Caki2 (cell line): ENCODE results near the gene SPEF1. TPM values are rescaled to one million over a fixed set of nuclear protein-coding genes. Genes with fewer than 3 reads are reported as not detected.

ENCODE experiments used
- DNase-seq: peaks from one replicate; pipeline ENCODE4 v3.0.0-alpha.2; 2015; ENCODE audit warnings: low read depth
- in situ Hi-C: cut with HindIII; loops from 2 replicates; pipeline ENCODE4 v1.10.0; 2016; ENCODE audit warnings: low sequenced_read_pairs, low pct_unique_long_range_greater_than_20kb, mixed read lengths
- total RNA-seq: library from RNA; depleted of rRNA; stranded (reverse); fragments of >200 nt; shearing (Covaris generic); gene quantifications from 2 replicates; pipeline ENCODE4 v1.2.3, GENCODE V29; 2014; ENCODE audit warnings: low replicate concordance

The SPEF1 gene
- total RNA-seq, 1 experiment from 2014 or later = 0.54 TPM

DNA sequence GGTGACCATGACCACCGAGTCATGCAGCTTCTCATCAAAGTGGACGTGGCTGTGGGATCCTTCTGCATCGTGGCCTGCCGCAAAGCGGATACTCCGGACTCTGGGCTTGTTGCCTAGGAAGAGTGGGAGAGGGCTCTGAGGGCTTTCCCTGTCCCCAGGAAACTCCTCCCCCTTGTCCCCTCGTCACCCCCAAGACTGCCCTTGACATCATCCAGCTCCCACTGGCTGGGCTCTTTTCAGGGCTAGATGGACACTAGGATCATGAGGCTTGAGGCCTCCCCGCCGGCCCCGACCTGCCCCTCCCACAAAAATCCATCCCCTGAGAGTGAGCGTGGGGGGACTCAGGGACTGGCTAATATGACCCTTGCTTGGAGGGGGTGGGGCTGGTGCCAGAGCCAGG is 22.7 kb downstream of the SPEF1 start:
- in situ Hi-C loops = no loop called here
- DNase-seq = no peak

- in situ Hi-C loops = no loop called here
- DNase-seq = no peak
Measured at GRCh38 chr20:3757268-3757667, 24.0 kb downstream of the SPEF1 start.

GRCh38 chr20:3755814-3756480 is 25.3 kb downstream of the SPEF1 start:
- no peak for DNase-seq
- in situ Hi-C loops = no loop called here

DNA sequence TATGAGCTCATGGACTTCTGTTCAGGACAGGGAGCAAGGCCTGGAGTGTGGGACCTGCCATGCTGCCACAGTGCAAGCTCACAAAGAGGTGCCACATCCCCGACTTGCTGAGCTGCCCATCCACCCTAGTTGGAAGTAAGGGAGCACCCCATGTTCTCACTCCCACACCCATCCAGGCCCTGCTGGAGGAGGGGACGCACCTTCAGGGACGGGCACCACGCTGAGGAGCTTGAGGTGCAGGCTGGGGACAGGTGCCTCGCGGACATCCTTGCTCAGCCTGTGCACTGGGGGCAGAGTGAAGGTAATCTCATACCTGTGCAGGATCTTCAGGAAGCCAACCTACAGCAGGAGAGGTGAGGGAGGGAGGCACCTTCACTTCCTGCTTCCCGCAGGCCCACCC is 26.0 kb downstream of the SPEF1 start:
- DNase-seq = no peak
- in situ Hi-C loops = no loop called here

DNA sequence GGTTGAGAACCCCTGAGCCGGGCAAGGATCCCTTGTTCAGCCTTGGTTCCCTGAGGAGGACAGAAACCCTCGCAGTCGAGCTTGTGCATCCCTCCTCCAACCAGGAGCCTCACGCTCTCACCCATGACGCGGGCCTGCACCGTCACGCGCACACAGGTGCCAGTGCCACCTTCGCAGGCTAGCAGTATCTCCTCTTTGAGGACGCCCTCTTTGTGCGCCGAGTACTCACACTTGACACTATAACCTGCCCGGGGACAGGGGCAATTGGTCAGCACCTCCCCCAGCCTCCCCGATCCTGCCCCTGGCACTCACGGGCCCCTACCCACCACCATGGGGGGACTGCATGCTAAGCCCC is 27.0 kb downstream of the SPEF1 start:
- in situ Hi-C loops = no loop called here
- DNase-seq = no peak

DNA sequence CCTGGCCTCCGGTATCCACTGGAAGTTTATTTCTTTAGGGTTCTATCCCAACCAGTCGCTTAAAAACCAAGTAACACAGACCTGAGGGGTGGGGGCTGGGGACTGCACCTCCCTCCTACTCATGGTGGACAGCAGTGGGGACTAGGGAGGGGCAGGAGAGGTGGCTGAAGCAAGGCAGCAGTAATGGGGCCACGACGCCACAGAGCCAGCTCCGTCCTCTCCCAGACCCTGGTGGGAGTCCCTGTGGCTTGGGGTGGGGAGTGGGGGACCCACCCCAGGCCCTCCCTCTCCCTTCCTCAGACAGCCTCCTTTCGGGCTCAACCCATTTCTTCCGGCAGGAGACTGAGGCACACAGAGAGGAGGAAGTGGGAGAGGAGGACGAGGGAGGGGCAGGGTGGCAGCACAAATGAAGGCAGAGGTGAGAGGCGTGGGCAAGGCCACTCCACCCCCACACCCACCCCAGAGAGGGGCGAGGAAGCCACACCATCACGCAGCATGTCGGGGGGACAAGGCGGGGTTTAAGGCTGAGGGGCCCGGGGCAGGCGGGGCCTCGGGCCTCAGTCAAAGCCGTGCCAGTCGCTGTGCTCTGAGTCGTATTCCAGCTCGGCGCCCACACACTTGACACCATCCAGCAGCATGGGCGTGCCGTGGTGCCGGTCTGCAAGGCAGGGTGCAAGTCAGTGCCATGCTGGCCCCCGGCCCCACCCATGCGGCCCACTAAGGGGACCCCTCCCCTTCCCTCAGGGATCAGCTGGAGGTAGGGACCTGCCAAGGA is 27.6 kb downstream of the SPEF1 start:
- in situ Hi-C loops = no loop called here
- no peak for DNase-seq

DNA sequence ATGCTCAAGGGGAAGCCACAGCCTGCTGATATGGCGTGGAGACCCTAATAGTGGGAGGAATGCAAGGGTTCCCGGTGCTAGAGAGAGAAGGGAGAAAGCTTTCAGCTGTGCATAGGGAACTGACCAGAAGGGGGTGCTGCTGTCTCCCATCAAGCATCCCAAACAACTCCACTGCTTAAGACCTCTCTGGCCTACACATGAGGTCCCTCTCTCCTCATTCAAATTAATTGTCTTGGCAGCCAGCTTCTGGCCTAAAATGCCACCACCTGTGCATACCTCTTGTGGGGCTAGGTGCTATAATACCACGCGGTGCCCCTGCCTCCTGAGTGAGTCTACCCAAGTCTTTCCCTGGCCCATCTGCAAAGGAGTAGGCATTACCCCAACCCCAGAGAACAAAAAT is 28.1 kb downstream of the SPEF1 start:
- in situ Hi-C loops = no loop called here
- DNase-seq = peak; percentile 38

GRCh38 chr20:3752386-3752759 is 28.9 kb downstream of the SPEF1 start:
- no peak for DNase-seq
- in situ Hi-C loops = no loop called here

DNA sequence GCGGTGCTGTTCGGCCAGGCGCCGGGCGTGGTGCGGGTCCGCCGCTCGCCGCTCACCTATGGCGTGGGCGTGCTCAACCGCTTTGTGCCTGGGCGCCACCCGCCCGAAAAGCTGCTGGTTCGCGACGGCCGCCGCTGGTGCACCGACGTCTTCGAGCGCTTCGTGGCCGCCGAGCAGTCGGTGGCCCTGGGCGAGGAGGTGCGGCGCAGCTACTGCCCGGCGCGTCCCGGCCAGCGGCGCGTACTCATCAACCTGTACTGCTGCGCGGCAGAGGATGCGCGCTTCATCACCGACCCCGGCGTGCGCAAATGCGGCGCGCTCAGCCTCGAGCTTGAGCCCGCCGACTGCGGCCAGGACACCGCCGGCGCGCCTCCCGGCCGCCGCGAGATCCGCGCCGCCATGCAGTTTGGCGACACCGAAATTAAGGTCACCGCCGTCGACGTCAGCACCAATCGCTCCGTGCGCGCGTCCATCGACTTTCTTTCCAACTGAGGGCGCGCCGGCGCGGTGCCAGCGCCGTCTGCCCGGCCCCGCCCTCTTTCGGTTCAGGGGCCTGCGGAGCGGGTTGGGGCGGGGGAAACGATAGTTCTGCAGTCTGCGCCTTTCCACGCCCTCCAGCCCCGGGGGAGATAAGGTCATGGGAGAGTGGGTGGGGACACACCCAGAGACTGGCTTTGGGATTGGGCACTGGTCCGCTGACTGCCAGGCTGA is 29.4 kb downstream of the SPEF1 start:
- no peak for DNase-seq
- in situ Hi-C loops = no loop called here

DNA sequence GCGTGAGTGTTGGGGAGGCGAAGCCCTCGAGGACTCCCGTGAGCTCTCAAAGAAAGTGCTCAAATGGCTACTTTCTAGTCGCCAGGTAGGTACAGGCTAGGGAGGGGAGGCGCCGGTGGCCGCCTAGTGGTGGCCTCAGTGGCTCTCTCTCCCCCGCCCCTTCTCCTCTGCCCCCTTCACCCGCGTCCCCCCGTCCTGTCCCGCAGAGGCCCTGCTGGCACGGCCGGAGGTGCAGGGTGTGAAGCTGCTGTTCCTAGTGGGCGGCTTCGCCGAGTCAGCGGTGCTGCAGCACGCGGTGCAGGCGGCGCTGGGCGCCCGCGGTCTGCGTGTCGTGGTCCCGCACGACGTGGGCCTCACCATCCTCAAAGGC is 30.0 kb downstream of the SPEF1 start:
- no peak for DNase-seq

DNA sequence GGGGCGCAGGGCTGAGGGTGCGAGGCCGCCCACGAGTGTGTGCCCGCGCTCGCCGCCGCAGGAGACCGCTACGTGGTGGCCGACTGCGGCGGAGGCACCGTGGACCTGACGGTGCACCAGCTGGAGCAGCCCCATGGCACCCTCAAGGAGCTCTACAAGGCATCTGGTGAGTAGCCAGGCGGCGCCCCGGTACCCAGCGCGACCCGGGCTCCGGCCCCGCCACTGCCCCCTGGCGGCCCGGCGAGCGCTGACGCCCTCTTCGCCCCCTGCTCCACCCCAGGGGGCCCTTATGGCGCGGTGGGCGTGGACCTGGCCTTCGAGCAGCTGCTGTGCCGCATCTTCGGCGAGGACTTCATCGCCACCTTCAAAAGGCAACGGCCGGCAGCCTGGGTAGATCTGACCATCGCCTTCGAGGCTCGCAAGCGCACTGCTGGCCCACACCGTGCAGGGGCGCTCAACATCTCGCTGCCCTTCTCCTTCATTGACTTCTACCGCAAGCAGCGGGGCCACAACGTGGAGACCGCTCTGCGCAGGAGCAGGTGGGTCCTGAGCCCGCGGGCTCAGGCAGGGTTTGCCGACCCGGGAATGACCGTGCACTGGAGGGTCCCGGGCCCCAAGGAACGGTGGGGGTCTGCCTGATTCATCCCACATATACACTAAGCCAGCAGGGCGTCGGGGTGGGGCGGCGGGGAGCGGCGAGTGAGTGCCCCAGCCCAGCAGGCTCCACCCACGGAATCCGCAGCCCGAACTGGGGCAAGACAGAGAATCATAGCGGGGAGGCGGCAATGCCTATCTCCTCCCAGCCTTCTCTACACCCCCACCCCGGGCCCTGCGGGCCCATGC is 31.3 kb downstream of the SPEF1 start:
- peak; percentile 49 for DNase-seq
- in situ Hi-C loops = no loop called here

More for the DNA sequence above, 30.0 kb downstream of the SPEF1 start:
- in situ Hi-C loops = no loop called here

DNA sequence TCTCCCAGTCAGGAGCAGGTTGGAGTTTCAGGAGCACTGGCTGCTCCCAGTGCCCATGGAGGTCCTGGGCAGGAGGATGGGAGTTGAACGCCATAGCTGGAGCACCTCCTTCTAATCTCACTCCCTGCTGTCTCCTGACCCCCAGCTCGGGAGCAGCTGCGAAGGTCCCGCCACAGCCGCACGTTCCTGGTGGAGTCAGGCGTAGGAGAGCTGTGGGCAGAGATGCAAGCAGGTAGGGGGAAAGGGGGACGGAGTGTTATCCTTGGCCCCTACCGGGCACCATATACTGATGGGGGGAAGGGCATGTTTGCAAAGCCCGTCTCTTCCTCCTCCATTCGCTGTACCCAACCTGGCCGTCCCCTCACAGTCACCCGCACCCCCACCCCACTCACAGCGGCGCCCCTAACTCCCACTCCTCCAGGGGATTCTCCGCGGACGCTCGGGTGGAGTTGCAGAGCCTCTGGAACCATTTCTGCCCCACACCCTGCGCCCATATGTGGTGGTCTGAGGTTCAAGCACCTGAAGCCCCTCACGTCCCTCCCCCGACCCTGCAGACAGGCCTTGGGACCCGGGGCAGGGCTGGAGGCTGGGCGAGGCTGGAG is 32.1 kb downstream of the SPEF1 start:
- no peak for DNase-seq
- in situ Hi-C loops = no loop called here

DNA sequence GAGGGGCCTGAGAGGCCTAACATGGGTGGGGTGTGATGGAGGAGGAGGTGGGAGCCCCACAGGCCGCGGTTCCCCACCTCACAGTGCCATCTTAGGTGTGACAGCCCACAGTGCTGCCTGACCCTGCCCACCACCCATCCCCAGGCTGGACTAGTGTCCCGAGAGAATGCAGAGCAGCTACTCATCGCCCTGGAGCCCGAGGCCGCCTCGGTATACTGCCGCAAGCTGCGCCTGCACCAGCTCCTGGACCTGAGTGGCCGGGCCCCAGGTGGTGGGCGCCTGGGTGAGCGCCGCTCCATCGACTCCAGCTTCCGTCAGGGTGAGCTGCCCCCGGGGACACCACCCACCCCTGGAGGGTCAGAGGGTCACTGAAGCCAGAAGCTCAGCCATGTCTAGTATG is 33.2 kb downstream of the SPEF1 start:
- DNase-seq = no peak
- in situ Hi-C loops = no loop called here

DNA sequence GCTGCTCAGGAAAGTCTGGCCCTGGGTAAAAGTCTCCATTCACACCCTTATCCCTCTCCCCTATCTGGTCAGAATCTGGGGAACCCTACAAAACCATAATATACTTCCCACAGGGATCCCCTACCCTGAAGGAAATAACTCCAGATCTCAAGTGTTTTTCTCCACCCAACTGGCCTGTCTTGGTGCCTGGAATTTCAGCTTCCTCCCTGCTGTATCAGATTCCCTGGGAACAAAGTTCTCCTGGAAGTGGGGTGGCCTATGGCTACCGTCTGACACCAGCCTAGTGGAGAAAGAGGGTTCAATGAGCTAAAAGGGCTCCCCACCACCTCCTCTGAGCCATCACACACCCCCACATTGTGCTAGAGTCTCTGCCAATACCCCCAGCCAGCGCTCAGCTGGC is 33.8 kb downstream of the SPEF1 start:
- in situ Hi-C loops = no loop called here
- DNase-seq = no peak

DNA sequence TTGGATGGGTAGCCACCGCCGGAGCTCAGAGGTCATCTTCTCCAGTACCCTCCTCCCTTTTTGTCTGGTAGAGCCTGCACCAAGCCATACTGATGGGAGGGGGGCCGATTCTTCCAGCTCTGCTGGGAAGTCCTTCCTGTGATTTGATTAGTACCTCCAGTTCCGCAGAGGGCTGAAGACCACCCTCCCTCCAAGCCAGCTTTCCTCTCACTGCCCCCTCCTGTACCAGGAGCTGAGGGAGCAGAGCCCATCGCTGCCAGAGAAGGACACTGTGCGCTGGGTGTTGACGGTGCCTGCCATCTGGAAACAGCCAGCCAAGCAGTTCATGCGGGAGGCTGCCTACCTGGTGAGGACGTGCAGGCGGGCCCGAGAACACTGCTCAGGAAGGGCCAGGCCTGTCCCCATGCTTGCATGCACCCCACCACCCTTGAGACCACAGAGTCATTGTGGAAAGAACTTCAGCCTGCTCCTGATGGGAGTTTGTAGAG is 35.5 kb downstream of the SPEF1 start:
- in situ Hi-C loops = no loop called here

DNA sequence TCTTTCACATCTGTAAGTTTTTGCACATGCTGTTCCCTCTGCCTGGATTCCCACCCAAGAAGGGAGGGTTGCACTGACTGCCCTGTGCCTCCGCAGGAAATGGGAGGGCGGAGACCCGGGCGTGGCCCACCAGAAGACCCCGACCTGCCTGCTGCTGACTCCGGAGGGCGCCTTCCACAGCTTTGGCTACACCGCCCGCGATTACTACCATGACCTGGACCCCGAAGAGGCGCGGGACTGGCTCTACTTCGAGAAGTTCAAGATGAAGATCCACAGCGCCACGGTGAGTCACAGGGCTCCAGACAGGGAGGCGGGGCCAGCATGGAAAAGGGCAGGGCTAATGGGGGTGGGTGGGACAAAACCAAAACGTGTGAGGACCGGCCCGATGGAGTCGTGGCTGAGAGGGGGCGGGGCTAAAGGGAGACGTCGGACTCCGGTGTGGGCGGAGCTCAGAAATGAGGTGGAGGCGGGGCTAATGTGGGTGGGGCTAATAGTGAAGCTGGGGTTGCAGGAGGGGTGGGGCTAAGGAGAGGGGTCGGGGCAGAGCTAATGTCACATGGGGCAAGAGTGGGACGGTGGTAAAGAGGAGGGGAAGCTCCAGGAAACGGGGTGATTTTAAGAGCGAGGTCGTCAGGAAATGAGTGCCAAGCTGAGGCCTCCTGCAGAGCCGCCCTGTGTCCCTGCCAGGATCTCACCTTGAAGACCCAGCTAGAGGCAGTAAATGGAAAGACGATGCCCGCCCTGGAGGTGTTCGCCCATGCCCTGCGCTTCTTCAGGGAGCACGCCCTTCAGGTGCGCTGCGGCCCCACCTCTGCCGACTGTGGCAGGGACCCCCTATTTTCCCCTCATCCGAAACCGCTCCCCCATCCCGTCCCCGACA is 36.2 kb downstream of the SPEF1 start:
- peak; percentile 83 for DNase-seq
- in situ Hi-C loops = no loop called here

More for the DNA sequence above, 35.5 kb downstream of the SPEF1 start:
- no peak for DNase-seq

DNA sequence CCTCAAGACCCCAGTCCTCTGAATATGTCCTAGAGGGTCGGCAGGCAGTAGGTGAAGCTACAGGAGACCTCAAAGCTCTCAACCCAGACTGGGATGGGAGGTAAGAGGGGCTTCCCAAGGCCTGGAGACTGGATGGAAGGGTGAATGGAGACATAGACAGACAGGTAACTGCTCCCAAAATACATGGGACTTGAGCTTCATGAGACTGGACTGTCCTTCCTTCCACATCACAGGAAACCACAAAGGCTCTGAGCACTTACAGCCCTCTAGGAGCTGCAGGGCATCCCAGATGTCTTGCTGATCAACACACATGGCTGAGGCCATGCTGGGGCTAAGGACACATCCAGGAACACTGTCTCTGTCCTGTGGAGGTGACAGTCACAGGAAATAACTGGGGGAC is 37.2 kb downstream of the SPEF1 start:
- DNase-seq = no peak

More for the DNA sequence above, 37.2 kb downstream of the SPEF1 start:
- in situ Hi-C loops = no loop called here
